ENCODE results near the gene RANBP6. TPM values are rescaled to one million over a fixed set of nuclear protein-coding genes. Genes with fewer than 3 reads are reported as not detected.

RANBP6 gene
- total RNA-seq, 4 donors from 2014 or later, result 23.4 to 30.6 (median 24.4) TPM

GRCh38 chr9:5971740-5972139, 43.7 kb downstream of the RANBP6 start:
- TF ChIP-seq CTCF (IDR thresholded peaks at IDR 0.05) (no peak), POLR2A (IDR thresholded peaks at IDR 0.05) (no peak)
- Histone ChIP-seq H3K27ac (no peak overlapping the region), H3K4me1 (peaks cover 0 to 4% of the 10 kb centered on the region in 2 donors), H3K4me3 (replicated peaks in 1 of 3) (no peak overlapping the region), H3K36me3 (peaks cover 0 to 4% of the 10 kb centered on the region in 2 donors), H3K9me3 (no peaks in the 10 kb centered on the region), H3K27me3 (no peaks in the 10 kb centered on the region)
- intact Hi-C loops (cut with DNase I), result no loop called here
- no peak for DNase-seq

Small RNA genes lying within 50 kb of the gene (microRNA-seq; reads per million reads assigned to microRNA genes)
- not detected for gene MIR4665

Small RNA genes lying within 50 kb of the gene (small RNA-seq; reads per million reads assigned to genes)
- not detected for gene MIR4665

Other genes with a start within 250 kb of the RANBP6 start
- gene ERMP1, start 182.5 kb downstream of the RANBP6 start, total RNA-seq, result 10 to 100 TPM; 68.3 to 79.5 (median 75.2) TPM
- gene MLANA, start 124.7 kb downstream of the RANBP6 start, total RNA-seq, result not detected
- 10 to 100 TPM; 15.7 to 33.9 (median 19.9) TPM for gene IL33, start 200.2 kb upstream of the RANBP6 start, total RNA-seq